ENCODE measurements around the gene FER. TPM values are rescaled to one million over a fixed set of nuclear protein-coding genes. Genes with fewer than 3 reads are reported as not detected.

FER gene
- total and polyA plus RNA-seq, 10 of the 15 experiments (the other 5 are each of a cell fraction or from before 2014, with no cell fraction given) = 4.4 to 19.1 (median 9.6) TPM

DNA sequence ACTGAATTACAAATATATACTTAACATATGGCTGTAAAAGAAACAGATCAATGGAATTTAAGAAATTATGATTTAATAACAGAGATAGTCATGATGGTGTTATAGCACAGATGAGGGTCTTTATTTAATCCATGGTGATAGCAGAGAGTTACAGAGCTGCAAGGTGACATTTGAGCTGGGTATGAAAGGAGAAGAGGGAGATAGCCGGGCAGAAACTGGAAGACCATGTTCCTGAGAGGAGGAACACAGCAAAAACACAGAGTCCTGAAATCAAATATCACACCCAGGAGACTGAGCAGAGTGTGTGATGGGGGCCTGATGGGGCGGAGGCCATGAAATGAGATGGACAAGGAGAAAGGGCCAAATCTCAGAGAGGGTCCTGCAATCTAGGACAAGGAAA lies 498.7 kb downstream of the FER start (continued):
- TF ChIP-seq, protein P1, sequence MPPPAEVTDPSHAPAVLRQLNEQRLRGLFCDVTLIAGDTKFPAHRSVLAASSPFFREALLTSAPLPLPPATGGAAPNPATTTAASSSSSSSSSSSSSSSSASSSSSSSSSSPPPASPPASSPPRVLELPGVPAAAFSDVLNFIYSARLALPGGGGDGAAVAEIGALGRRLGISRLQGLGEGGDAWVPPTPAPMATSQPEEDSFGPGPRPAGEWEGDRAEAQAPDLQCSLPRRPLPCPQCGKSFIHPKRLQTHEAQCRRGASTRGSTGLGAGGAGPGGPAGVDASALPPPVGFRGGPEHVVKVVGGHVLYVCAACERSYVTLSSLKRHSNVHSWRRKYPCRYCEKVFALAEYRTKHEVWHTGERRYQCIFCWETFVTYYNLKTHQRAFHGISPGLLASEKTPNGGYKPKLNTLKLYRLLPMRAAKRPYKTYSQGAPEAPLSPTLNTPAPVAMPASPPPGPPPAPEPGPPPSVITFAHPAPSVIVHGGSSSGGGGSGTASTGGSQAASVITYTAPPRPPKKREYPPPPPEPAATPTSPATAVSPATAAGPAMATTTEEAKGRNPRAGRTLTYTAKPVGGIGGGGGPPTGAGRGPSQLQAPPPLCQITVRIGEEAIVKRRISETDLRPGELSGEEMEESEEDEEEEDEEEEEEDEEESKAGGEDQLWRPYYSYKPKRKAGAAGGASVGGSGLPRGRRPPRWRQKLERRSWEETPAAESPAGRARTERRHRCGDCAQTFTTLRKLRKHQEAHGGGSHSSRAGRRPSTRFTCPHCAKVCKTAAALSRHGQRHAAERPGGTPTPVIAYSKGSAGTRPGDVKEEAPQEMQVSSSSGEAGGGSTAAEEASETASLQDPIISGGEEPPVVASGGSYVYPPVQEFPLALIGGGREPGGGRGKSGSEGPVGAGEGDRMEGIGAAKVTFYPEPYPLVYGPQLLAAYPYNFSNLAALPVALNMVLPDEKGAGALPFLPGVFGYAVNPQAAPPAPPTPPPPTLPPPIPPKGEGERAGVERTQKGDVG (CRISPR knock-in tag; IDR thresholded peaks at IDR 0.05) = no peak

Small RNA genes within 50 kb of the gene (small RNA-seq; reads per million reads assigned to genes)
- not detected for gene AC109481.1
- gene RF00019 = not detected
- gene RNU6-47P = not detected
